Nephron progenitor cell (in vitro differentiated cells): ENCODE measurements around the gene TRPV2.
A peak's percentile ranks its signal among the peaks of the same experiment; 100 is the strongest.

Experiments
- DNase-seq: peaks from one replicate; pipeline ENCODE4 v3.0.0; 2021
- H3K27ac Mint-ChIP-seq: 2 replicates; pipeline ENCODE4 v1.8.0; 2021; ENCODE audit warnings: mild to moderate bottlenecking, moderate library complexity, mixed read lengths
- H3K27me3 Mint-ChIP-seq: 2 replicates; pipeline ENCODE4 v1.8.0; 2021; ENCODE audit warnings: mild to moderate bottlenecking, low read depth, mixed read lengths; ENCODE audit not compliant: poor library complexity
- H3K36me3 Mint-ChIP-seq: 2 replicates; pipeline ENCODE4 v1.8.0; 2021; ENCODE audit warnings: low read depth, mixed read lengths
- H3K4me1 Mint-ChIP-seq: 2 replicates; pipeline ENCODE4 v1.8.0; 2021; ENCODE audit warnings: mixed read lengths
- H3K4me3 Mint-ChIP-seq: 2 replicates; pipeline ENCODE4 v1.8.0; 2021; ENCODE audit warnings: mild to moderate bottlenecking, moderate library complexity, mixed read lengths
- H3K9me3 Mint-ChIP-seq: 2 replicates; pipeline ENCODE4 v1.8.0; 2021; ENCODE audit warnings: mild to moderate bottlenecking, moderate library complexity, mixed read lengths
- CTCF ChIP-seq: fragments of 200-600 bp; sonication (generic); IDR thresholded peaks from 2 replicates; pipeline ENCODE4 v1.5.0; 2021; ENCODE audit warnings: antibody characterized with exemption

The TRPV2 gene

GRCh38 chr17:16407911-16408588, 7.3 kb upstream of the TRPV2 start:
- Mint-ChIP-seq H3K9me3 (no peaks in the 10 kb centered on the region), H3K36me3 (no peaks in the 10 kb centered on the region), H3K27ac (no peak overlapping the region), H3K27me3 (peaks cover 9% of the 10 kb centered on the region), H3K4me3 (peak overlapping the region; percentile 60), H3K4me1 (peaks cover 23% of the 10 kb centered on the region)
- no peak for TF ChIP-seq CTCF
- DNase-seq = peak; percentile 18

GRCh38 chr17:16417399-16417798, 2.0 kb downstream of the TRPV2 start:
- Mint-ChIP-seq H3K4me3 (no peak overlapping the region), H3K27me3 (peaks cover 8% of the 10 kb centered on the region), H3K9me3 (no peaks in the 10 kb centered on the region), H3K36me3 (no peaks in the 10 kb centered on the region), H3K27ac (no peak overlapping the region), H3K4me1 (peaks cover 46% of the 10 kb centered on the region)
- no peak for DNase-seq
- no peak for TF ChIP-seq CTCF

- no peak overlapping the region for H3K4me3 Mint-ChIP-seq
- no peak for DNase-seq
- H3K9me3 Mint-ChIP-seq = no peaks in the 10 kb centered on the region
- no peak for TF ChIP-seq CTCF
- peaks cover 46% of the 10 kb centered on the region for H3K4me1 Mint-ChIP-seq
- peaks cover 8% of the 10 kb centered on the region for H3K27me3 Mint-ChIP-seq
- no peaks in the 10 kb centered on the region for H3K36me3 Mint-ChIP-seq
- no peak overlapping the region for H3K27ac Mint-ChIP-seq
Measured at GRCh38 chr17:16417896-16418684, 2.7 kb downstream of the TRPV2 start.

GRCh38 chr17:16418685-16419068, 3.3 kb downstream of the TRPV2 start:
- Mint-ChIP-seq H3K27ac (no peak overlapping the region), H3K9me3 (no peaks in the 10 kb centered on the region), H3K36me3 (no peaks in the 10 kb centered on the region), H3K4me1 (peaks cover 46% of the 10 kb centered on the region), H3K4me3 (no peak overlapping the region), H3K27me3 (peaks cover 8% of the 10 kb centered on the region)
- TF ChIP-seq CTCF = no peak
- DNase-seq = no peak

- no peak for TF ChIP-seq CTCF
- Mint-ChIP-seq H3K9me3 (no peaks in the 10 kb centered on the region), H3K27ac (no peak overlapping the region), H3K4me1 (peaks cover 42% of the 10 kb centered on the region), H3K27me3 (peaks cover 13% of the 10 kb centered on the region), H3K4me3 (no peak overlapping the region), H3K36me3 (no peaks in the 10 kb centered on the region)
- no peak for DNase-seq
Measured at GRCh38 chr17:16419074-16419928, 3.9 kb downstream of the TRPV2 start.
